Stimulated activated CD4-positive, alpha-beta T cell treated with anti-CD3 and anti-CD28 coated beads, Interleukin-1b, Interleukin-23, amount 100 ng/mL, for 1 hour (primary cell): Measurements from ENCODE around the gene CCDC15.

Source experiments
- DNase-seq, 2 donors: peaks; one replicate each; pipeline ENCODE4 v3.0.0-alpha.2; 2020; ENCODE audit warnings: low read depth in 2 of 2

The CCDC15 gene

DNA sequence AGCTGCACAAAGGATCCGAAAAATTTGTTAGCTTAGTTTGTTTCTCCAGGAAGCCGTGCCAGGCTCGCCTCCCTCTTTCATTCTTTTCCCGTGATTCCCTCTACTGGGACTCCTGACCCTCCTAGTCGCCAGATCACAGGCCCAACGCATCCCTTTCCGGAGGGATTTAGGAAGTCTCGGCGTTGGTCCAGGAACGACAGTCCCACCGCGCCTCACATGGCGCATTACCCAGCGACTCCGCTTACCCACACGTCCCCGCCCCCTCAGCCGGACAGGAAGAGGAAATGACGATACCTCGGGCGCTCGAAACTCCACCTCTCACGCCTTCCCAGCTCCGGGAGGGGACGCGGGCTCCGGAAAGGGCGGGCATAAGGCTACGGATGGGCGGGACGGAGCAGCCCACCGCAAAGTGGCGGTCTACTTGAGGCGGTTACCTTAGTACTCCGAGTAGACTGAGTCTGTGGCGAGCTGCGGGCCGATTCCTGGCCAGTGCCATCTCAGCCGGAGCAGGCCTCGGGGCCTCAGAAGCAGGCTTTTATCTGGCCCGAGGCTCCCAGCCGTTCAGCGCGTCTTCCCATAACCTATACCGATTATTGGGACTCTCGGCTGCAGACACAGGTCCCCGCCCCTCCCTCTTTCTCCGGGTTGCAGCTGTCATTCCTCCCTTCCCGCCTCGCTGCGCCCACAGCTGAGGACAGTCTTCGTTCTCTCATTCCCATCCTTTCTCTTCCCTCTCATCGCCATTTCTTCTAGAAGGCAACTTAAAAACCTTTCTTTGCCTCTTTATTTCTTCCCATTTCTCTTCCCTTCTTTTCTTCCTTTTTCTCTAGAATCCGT, at the start of gene CCDC15:
TSS of gene CCDC15 (plus strand) at position 450 of the 837 bp plus-strand sequence. CDS start 531 bp downstream, outside the sequence.
- DNase-seq = peak; percentile 81 to 92

DNA sequence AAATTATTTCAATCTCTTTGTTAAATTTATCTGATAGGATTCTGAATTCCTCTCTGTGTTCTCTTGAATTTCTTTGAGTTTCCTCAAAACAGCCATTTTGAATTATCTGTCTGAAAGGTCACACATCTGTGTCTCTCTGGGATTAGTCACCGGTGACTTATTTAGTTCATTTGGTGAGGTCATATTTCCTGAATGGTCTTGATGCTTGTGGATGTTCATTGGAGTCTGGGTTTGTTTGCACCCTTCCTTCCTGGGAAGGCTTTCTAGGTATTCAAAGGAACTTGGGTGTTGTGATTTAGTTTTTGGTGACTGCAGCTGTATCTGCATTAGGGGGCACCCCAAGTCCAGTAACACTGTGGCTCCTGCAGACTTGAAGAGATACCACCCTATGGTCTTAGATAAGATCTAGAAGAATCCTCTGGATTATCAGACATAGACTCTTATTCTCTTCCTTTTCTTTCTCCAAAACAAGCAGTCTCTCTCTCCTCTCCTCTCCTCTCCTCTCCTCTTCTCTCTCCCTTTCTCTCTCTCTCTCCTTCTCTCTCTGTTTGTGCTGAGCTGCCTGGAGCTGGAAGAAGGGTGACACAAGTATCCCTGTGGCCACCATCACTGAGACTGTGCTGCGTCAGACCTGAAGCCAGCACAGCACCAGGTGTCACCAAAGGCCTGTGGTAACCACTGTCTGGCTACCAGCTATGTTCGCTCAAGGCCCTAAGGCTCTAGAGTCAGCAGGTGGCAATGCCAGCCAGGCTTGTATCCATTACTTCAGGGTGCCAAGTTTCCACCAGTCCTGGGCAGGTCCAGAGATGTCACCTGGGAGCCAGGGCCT, 38.2 kb upstream of the CCDC15 start:
- no peak for DNase-seq

GRCh38 chr11:124916370-124916710, 37.7 kb upstream of the CCDC15 start:
- no peak for DNase-seq

- DNase-seq = no peak
These were observed 36.8 kb upstream of the CCDC15 start for GRCh38 chr11:124917115-124917637.

- no peak for DNase-seq
These were observed 35.1 kb upstream of the CCDC15 start, which contains the start of gene HEPN1 for GRCh38 chr11:124918950-124919349. Gene HEPN1, plus strand, starts transcription at chr11:124919250.

GRCh38 chr11:124919898-124920297, 34.1 kb upstream of the CCDC15 start:
- no peak for DNase-seq

DNA sequence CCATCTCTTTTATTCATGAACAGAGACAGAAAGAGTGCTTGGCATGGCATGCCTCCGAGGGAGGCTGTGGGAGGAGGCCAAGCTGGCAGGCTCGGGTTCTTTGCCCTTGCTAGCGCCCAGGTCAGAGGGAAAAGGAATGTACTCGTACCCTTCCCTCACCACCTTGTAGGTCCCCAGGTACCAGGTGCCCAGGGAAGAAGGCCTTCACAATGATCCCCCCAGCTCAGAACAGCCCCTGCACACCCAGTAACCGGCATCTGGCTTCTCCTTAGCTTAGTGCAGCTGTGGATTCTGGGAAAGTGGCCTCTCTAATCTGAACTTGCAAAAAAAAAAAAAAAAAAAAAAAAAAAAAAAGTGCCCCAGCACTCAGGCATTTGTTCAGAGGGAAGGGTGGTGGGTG, 33.6 kb upstream of the CCDC15 start:
- no peak for DNase-seq

DNA sequence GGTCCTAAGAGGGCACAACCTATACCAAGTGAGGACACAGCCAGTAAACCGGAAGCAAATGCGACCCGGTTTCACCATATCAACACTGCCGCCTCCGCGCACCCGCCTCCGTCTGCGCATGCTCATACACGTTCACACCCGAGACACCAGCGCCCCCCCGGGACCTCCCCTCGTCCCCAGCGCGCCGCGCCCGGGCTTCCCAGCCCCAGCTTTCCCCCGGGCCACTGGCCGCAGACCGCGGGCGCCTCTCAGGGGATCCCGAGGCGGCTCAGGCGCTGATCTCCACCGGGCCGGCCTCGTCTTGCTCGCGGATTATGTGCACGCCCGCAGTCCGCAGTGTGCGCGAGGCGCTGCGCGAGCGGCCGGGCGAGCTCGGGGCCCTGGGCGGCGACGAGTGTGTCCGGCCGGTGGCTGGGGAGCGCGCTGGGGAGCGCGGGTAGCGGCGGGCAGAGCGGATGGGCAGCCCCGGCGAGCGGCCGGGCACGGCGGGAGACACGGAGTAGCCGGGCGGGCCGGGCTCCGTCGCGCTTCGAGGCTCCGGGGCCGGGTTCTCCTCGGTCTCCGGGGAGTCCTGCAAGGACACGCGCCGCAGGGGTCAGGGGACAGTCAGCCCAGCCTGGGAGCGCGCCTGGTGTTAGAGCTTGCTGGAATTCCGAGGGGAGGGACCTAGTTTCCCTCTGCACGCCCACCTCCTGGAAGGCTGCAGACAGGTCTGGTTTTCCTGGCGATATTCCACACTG, 33.0 kb upstream of the CCDC15 start:
- DNase-seq = peak; percentile 39 to 57

GRCh38 chr11:124922831-124923230, 31.2 kb upstream of the CCDC15 start:
- DNase-seq = no peak

- DNase-seq = no peak
These were observed 30.7 kb upstream of the CCDC15 start for GRCh38 chr11:124923296-124923695.

GRCh38 chr11:124928942-124929665, 24.9 kb upstream of the CCDC15 start:
- DNase-seq = no peak

GRCh38 chr11:124930799-124931198, 23.2 kb upstream of the CCDC15 start:
- no peak for DNase-seq

- DNase-seq = no peak
These were observed 19.0 kb upstream of the CCDC15 start for GRCh38 chr11:124934862-124935547.

- no peak for DNase-seq
These were observed 18.2 kb upstream of the CCDC15 start, which contains the start of gene HEPACAM for GRCh38 chr11:124935548-124936514. Gene HEPACAM, minus strand, starts transcription at chr11:124936047. Its CDS starts 41 bp downstream, at chr11:124936006.

- DNase-seq = no peak
These were observed 16.6 kb upstream of the CCDC15 start for GRCh38 chr11:124937336-124937935.

GRCh38 chr11:124938206-124938765, 15.7 kb upstream of the CCDC15 start:
- DNase-seq = no peak

DNA sequence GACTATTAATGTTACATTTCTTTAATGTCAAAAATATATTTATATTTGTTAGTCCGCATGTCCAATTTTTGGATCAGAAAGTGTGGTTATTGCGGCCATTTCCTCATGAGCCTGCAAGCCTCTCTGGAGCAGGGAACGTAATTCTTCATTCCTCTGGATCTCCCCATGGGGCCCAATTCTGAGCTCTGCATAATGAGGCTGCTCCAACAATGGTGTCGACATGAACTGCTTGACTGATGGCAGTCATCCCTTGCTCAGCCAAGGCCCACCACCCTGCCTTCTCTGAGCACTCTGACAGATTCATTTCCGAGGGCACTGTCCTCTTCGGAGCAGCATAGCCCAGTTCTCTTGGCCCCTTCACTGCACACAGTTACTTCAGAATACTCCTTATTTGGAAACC, 15.0 kb upstream of the CCDC15 start:
- DNase-seq = no peak

GRCh38 chr11:124941703-124942102, 12.3 kb upstream of the CCDC15 start:
- no peak for DNase-seq
